Fibroblast of lung (primary cell): ENCODE measurements around the gene TREH.

Experiments
- EZH2 ChIP-seq: IDR thresholded peaks from 2 replicates; pipeline ENCODE4 v1.5.1; 2012; ENCODE audit warnings: low read length, control low read depth, mild to moderate bottlenecking; ENCODE audit errors: missing control alignments
- TF ChIP-seq, protein P1 (sequence below), 2 donors: IDR thresholded peaks in 1 of 2; conservative IDR thresholded peaks in 1 of 2; 1 replicate in 1 of 2; 2 replicates in 1 of 2; pipeline ENCODE4 v1.5.1; 2011 to 2012; ENCODE audit warnings: low read length in 2 of 2, control low read depth in 1 of 2, inconsistent platforms in 1 of 2, low read depth in 1 of 2, mild to moderate bottlenecking in 1 of 2

DNA sequence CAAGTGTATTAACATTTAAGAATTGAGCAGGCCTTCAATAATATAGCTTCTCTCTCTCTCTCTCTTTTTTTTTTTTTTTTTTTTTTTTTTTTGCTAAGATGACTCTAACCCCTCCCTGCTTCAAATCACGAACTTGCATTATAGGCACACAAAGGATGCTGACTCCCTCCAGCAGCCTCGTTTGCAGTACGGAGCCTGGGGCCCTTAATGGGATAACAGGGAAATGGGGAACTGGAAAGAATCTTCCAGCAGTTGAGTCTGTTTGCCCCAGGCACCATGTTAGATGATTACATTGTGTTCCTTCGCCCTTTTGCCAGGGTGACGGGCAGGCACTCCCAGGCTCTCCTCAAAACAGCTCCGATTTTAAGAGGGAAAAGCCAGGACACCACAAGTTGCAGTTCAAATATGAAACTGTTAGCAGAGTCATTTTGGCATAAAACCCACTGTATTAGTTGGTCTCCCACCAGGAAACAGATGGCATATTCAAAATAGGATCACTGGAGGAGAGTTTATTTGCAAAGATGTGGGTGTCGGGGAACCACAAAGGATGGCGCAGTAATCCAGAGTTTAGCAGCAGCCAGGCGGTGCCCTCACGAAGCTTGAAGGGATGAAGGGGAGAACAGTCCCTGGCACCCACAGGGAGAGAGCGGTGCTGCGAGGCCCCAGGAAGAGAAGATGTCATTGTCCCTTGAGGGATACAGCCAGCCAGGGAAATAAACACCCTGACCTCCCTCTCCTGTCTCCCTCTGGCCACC is 26.5 kb upstream of the TREH start:
- TF ChIP-seq EZH2: no peak
- TF ChIP-seq, protein P1, sequence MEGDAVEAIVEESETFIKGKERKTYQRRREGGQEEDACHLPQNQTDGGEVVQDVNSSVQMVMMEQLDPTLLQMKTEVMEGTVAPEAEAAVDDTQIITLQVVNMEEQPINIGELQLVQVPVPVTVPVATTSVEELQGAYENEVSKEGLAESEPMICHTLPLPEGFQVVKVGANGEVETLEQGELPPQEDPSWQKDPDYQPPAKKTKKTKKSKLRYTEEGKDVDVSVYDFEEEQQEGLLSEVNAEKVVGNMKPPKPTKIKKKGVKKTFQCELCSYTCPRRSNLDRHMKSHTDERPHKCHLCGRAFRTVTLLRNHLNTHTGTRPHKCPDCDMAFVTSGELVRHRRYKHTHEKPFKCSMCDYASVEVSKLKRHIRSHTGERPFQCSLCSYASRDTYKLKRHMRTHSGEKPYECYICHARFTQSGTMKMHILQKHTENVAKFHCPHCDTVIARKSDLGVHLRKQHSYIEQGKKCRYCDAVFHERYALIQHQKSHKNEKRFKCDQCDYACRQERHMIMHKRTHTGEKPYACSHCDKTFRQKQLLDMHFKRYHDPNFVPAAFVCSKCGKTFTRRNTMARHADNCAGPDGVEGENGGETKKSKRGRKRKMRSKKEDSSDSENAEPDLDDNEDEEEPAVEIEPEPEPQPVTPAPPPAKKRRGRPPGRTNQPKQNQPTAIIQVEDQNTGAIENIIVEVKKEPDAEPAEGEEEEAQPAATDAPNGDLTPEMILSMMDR (conservative IDR thresholded peaks at IDR 0.05 in 1 of 2, IDR thresholded peaks at IDR 0.05 in 1 of 2; ENCODE audit: low read depth in 1 of 2, low read length in 2 of 2): no peak
